NOMO-1 treated with DMSO at 0.1 percent for 48 hours (cell line): Measurements from ENCODE around the gene ATF7.
A peak's percentile ranks its signal among the peaks of the same experiment; 100 is the strongest.

Experiments
- DNase-seq: peaks from one replicate; lab custom pipeline; 2025; ENCODE audit not compliant: unreplicated experiment; lab: John Stamatoyannopoulos, UW

ATF7 gene

DNA sequence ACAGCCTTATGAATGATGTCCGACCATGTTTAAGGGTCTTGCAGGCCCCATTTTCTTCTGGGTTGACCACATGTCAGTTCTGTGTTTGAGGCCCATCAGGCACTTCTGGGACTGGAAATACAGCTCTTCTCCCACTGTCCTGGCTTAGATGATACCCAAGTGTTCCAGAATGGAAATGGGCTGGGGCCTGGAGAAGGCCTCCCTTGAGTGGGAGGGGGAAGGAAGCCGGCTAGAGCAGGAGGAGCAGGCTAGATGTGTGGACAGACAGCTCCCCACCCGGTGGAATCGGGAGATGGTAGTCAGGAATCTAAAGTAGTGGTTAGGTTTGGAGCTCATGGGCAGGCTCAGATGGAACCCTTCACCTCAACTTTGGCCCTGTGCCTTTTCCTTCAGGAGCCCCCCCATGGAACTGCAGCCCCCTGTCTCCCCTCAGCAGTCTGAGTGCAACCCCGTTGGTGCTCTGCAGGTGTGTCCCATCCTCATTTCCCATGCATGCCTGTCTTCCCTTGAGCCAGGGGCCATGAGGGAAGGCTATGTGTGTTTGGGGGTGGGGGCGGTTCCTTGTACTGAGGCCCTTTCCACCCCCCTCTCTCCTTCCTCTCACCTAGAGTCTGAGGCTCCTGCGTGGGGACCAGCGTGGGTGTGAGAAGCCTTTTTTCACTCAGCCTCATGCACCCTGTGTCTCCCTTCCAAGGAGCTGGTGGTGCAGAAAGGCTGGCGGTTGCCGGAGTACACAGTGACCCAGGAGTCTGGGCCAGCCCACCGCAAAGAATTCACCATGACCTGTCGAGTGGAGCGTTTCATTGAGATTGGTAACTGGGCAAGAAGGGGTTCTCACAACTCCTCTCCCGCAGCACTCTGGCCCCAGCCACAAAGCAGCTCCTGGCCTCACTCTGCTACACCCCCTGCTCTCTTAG is 121.9 kb downstream of the ATF7 start:
- DNase-seq: no peak

- no peak for DNase-seq
These were observed 123.0 kb downstream of the ATF7 start for GRCh38 chr12:53502983-53503728.

DNA sequence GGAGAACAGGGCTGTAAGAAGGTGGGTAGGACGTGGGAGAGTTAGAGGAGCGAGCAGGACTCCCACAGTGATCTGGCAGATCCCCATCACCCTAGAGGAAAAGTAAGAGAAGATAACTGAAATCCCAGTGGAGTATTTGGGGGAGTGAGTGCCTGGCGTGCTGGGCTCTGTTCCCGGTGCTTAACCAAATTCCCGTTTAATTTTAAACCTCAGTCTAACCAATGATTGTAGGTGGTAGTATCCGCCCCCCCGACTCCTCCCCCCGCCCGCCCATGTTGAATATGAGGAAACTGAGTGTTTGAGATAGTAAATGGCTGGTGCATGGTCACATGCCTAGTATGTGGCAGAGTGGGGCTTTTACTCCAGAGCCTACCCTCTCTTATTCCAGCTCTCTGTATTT is 123.9 kb downstream of the ATF7 start:
- no peak for DNase-seq

DNA sequence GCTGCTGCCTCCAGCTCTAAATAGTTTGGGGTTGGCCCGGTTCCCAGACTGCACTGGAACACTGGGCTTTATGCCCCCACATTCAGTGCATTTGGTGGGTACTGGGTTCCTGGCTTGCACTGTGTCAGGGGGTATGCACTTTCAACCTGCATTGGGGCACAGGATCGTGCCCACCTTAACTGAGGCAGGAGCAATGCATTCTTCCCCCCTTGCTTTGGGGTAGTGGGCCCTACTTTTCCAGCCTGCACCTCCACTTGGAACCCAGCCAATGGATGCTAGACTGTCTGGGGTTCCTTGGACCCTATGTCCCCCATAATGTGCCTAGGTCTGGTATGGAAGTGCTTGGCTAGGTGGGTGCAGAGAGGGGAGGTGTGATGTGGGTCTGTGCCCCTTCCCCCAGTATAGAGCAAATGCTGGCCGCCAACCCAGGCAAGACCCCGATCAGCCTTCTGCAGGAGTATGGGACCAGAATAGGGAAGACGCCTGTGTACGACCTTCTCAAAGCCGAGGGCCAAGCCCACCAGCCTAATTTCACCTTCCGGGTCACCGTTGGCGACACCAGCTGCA is 124.5 kb downstream of the ATF7 start:
- DNase-seq: no peak

- DNase-seq: peak; percentile 99
These were observed 125.2 kb downstream of the ATF7 start, which contains the start of gene TARBP2 for GRCh38 chr12:53500776-53501614. TSS of gene TARBP2 (plus strand) at chr12:53501283. CDS start at chr12:53501409, 126 bp downstream.

GRCh38 chr12:53500142-53500775 is 125.9 kb downstream of the ATF7 start:
- DNase-seq: peak; percentile 70

DNA sequence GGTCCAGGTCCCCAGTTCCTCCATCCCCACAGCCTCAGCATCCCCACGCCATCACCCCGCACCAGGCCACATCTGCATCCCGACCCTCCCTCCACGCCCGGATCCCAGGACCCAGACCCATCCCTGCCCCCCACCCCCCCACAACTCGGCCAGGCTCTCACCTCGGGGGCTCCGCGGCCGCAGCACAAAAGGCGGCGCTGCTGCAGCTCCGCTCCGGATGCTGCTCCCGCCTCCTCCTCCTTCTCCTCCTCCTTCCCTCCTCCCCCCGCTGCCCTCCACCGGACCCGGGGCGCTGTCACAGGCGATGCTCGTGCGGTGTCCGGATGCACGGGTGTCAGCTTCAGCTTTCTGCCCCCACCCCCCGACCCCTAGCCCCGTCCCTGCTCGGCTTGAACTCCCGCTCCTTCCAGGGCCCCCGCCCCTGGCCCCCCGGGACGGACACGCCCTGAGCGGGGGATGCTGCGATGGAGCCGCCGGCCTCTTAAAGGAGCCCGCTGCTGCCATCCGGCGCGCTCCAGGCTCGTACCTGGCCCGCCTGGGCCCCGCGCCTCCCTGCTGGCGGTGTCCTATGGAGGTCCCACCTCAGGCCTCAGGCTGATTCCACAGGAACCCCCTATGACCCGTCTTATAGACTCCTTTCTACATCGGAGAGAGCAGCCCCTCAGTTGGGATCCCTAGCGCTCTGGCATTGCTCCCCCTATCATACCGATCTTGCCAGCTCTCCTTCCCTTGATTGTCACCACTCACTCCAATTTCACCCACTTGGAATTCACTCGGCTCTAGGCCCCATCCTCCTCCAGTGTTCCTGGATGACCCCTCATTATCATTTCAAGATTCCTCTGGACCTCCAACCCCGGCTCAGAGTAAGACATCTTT is 126.7 kb downstream of the ATF7 start, which contains the start of gene MAP3K12:
Gene MAP3K12 (minus strand): TSS at position 193 of the 876 bp plus-strand sequence. CDS start 12,067 bp downstream, outside the sequence.
- peak; percentile 28 for DNase-seq

DNA sequence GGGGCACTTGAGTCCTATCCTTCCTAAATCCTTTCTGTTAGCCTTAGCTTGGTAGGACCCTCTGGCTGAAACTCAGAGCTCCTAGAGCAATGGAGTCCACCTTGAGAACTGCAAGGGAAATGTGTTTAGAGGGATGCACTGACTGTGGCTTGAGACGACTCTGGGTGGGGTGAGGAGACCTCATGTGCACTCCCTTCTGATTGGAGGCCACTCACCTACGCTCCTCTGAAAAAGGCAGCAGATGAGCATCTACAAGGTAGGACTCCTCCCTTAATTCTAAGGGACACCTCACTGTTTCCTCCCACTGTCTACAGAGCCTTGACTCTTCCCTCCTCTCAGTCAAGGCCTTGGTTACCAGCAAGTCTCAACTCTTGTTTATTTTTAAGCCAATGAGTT is 127.9 kb downstream of the ATF7 start:
- DNase-seq: no peak

DNA sequence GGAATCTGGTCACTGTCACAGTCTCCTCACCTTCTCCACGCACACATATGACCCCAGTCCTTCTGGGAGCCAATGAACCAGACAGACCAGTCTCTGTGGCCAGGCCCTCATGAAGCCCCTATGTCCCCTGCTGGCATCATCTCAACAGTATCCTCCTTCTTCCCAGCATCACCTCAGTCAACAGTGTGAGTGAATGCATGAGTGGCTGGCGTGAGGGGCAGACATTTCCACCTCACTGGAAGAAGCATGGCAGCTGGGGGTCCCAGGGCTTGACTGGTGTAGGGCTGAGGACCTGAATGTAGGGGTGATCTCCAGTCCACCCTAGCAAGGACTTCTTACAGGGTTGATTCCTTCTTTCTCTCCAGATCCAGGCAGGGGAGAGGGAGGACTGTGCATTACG is 128.7 kb downstream of the ATF7 start:
- DNase-seq: no peak

- DNase-seq: no peak
These were observed 129.5 kb downstream of the ATF7 start for GRCh38 chr12:53496752-53497032.

DNA sequence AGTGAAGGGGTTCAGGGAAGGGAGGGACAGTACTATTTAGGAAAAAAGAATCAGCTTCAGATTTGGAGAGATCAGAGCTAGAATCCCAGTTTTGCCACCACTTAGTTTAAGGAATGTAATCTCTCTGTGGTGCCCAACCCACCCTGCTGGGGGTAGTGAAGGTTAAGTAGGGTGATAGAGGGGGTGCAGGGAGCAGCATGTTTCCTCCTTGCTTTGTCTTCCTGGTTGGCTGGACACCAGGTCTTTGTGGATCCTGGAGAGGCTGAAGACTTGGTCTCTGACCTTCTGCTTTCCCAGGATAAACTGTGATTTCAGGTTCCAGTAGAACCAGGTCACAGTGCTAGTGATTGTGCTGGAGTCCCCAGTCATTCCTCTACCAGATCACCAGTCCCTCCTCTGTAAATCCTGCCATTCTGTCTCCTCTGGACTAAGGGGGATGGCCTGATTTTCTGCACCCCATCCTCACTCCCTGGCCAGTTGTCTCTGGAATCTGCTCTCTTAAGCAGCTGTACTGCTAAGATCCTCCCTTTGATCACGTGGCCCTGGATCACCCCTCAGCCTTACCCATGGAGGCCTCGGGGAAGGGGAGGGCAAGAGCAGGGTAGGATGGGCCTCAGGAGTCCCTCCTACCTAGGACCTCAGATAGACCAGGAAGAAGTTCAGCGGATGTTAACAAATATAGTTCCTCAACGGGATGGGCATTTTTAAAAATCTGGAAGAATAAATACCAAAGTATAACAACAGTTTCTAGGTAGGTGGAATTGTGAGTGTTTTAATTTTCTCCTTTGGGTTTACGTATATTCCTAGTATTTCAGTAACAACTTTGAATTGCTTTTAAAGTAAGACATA is 130.1 kb downstream of the ATF7 start:
- DNase-seq: peak; percentile 83

DNA sequence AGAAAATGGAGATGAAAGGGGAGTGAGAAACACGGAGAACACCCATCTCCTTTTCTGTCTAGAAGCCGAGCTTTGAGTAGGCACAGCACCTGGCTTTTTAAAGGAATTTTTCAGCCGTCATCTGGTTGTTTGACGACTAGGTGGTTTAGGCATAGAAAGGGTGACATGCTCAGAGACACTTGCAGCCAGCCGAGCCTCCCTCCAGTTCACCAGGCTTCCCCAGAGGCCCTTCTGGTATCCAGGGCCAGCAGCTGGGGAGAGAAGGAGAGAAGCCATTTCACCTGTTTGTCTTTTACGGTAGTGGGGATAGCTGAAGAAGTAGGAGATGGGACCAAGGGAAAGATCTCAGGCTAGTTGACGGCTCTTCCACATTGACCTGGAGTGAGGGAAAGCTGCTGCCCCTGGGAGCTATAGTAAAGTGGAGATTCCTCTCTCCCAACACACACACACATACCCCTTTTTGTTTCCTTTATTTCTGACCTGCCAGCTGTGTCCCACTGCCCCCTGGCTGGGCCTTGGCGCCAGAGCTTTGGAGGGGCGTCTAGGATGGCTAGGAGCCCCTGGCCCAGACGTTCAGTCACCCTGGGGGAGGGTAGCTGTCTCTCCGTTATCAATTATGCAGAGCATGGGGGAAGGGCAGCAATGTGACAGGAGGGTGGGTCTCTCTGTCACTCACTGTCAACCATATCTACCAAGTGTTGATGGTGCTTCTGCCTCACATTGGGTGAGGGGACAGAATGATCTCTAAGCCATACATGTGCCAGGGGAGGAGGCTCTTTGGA is 132.4 kb downstream of the ATF7 start:
- DNase-seq: no peak

GRCh38 chr12:53492830-53493609 is 133.2 kb downstream of the ATF7 start:
- peak; percentile 82 for DNase-seq

DNA sequence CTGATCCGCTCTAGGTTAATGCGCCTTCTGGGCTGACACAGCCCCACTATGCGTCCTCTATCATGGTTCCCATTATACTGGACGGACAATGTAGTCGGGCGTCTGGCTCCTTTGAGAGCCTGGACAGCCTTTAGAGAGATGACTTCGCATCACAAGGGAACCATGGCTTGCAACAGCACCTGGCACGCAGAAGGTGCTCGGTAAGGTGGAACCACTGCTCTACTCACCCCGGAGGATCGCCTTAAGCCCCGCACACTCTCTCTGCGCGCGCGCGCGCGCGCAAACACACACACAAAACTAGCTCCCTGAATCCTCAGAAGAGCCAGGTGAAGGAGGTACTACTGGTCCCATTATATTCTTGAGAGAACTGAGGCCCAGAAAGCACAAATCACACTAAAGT is 134.0 kb downstream of the ATF7 start:
- no peak for DNase-seq

DNA sequence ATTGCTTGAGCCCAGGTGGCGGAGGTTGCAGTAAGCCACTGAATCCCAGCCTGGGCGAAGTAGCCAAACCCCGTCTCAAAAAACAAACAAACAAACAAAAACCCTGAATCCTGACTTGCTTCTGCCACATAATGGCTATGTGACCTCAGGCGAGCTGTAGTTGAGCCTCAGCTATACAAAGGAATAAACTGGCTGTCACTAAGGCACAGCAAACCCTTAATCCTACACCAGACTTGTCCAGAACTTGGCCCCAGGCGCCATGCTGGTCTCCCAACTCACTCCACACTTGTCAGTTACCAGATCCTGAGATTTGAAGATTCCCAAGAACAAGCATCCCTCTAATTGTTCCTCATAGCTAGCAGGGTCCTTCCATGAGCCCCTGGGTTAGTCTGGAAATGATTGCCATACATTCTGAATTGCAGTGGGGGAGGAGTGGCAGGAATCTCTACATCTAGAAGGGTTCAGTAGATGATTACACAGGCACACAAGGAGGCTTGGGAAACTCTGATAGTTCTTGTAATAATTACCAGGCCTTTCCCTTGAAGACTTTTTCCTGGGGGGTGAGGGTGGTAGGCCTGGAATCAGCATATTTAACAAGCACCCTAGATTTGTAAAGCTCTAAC is 136.8 kb downstream of the ATF7 start:
- DNase-seq: no peak

GRCh38 chr12:53486736-53487487 is 139.3 kb downstream of the ATF7 start:
- no peak for DNase-seq
